CD4-positive, alpha-beta T cell treated with Interleukin-2 at 100 ng/mL for 4 hours (primary cell): Measurements from ENCODE around the gene AEN.
"Not testable (repeated sequence)": the region's sequence is repeated elsewhere in the genome, so short reads cannot be mapped to it uniquely, and the experiment has no call there.

Experiments used
- DNase-seq: peaks from one replicate; pipeline ENCODE4 v3.0.0-alpha.2; 2020; ENCODE audit warnings: low spot score

Gene AEN

GRCh38 chr15:88630798-88631463, 9.8 kb downstream of the AEN start:
- no peak for DNase-seq

GRCh38 chr15:88631464-88632028, 10.4 kb downstream of the AEN start:
- DNase-seq: no peak

- not testable (repeated sequence) for DNase-seq
These were observed 11.7 kb downstream of the AEN start for GRCh38 chr15:88632797-88633196.

GRCh38 chr15:88634449-88634848, 13.3 kb downstream of the AEN start:
- no peak for DNase-seq

GRCh38 chr15:88635318-88635717, 14.2 kb downstream of the AEN start:
- DNase-seq: peak; percentile 69

GRCh38 chr15:88636050-88636449, 14.9 kb downstream of the AEN start:
- peak; percentile 80 for DNase-seq

GRCh38 chr15:88636654-88637053, 15.5 kb downstream of the AEN start:
- no peak for DNase-seq

GRCh38 chr15:88637436-88637835, 16.3 kb downstream of the AEN start:
- DNase-seq: no peak

- DNase-seq: no peak
These were observed 16.9 kb downstream of the AEN start for GRCh38 chr15:88637841-88638625.

GRCh38 chr15:88638626-88639372, 17.7 kb downstream of the AEN start, which contains the start of gene ISG20:
Gene ISG20, plus strand, starts transcription at chr15:88639016. Its CDS starts 351 bp downstream, at chr15:88639367.
- peak; percentile 98 for DNase-seq

GRCh38 chr15:88641959-88642452, 20.9 kb downstream of the AEN start:
- no peak for DNase-seq

- not testable (repeated sequence) for DNase-seq
These were observed 21.4 kb downstream of the AEN start for GRCh38 chr15:88642514-88642913.

- no peak for DNase-seq
These were observed 23.6 kb downstream of the AEN start for GRCh38 chr15:88644741-88645140.

GRCh38 chr15:88645171-88646087, 24.3 kb downstream of the AEN start:
- DNase-seq: no peak

- no peak for DNase-seq
These were observed 24.9 kb downstream of the AEN start for GRCh38 chr15:88646088-88646405.

- no peak for DNase-seq
These were observed 25.8 kb downstream of the AEN start for GRCh38 chr15:88646951-88647350.

GRCh38 chr15:88647351-88648105, 26.4 kb downstream of the AEN start:
- DNase-seq: no peak

GRCh38 chr15:88648357-88649214, 27.4 kb downstream of the AEN start:
- DNase-seq: peak; percentile 74

- peak; percentile 72 for DNase-seq
These were observed 28.2 kb downstream of the AEN start for GRCh38 chr15:88649286-88649733.
